ENCODE measurements around the gene LMX1A.
A peak's percentile ranks its signal among the peaks of the same experiment; 100 is the strongest.

LMX1A gene

GRCh38 chr1:165381745-165382505, 25.4 kb upstream of the LMX1A start:
- in situ Hi-C loops (cut with HindIII; ENCODE audit: low sequenced_read_pairs), result no loop called here
- no peak for TF ChIP-seq CTCF (IDR thresholded peaks at IDR 0.05; ENCODE audit: low read depth, low read length, missing control alignments)
- no peak overlapping the region for H3K4me3 ChIP-seq (ENCODE audit: low read depth, low read length)
- DNase-seq (ENCODE audit: low read depth), result no peak

- in situ Hi-C loops (cut with HindIII; ENCODE audit: low sequenced_read_pairs), result no loop called here
- no peak for DNase-seq (ENCODE audit: low read depth)
- TF ChIP-seq CTCF (IDR thresholded peaks at IDR 0.05; ENCODE audit: low read depth, low read length, missing control alignments), result no peak
- H3K4me3 ChIP-seq (ENCODE audit: low read depth, low read length), result peak overlapping the region; percentile 21
These were observed 20.3 kb upstream of the LMX1A start for GRCh38 chr1:165376811-165377311.

GRCh38 chr1:165376041-165376810, 19.7 kb upstream of the LMX1A start:
- no peak for TF ChIP-seq CTCF (IDR thresholded peaks at IDR 0.05; ENCODE audit: low read depth, low read length, missing control alignments)
- peak overlapping the region; percentile 21 for H3K4me3 ChIP-seq (ENCODE audit: low read depth, low read length)

GRCh38 chr1:165375623-165376022, 19.1 kb upstream of the LMX1A start:
- in situ Hi-C loops (cut with HindIII; ENCODE audit: low sequenced_read_pairs), result no loop called here
- no peak for TF ChIP-seq CTCF (IDR thresholded peaks at IDR 0.05; ENCODE audit: low read depth, low read length, missing control alignments)
- DNase-seq (ENCODE audit: low read depth), result no peak
- peak overlapping the region; percentile 21 for H3K4me3 ChIP-seq (ENCODE audit: low read depth, low read length)

More at GRCh38 chr1:165376041-165376810, 19.7 kb upstream of the LMX1A start:
- in situ Hi-C loops (cut with HindIII; ENCODE audit: low sequenced_read_pairs), result no loop called here
- peak; percentile 97 for DNase-seq (ENCODE audit: low read depth)

- no peak for DNase-seq (ENCODE audit: low read depth)
- no peak overlapping the region for H3K4me3 ChIP-seq (ENCODE audit: low read depth, low read length)
- in situ Hi-C loops (cut with HindIII; ENCODE audit: low sequenced_read_pairs), result no loop called here
- TF ChIP-seq CTCF (IDR thresholded peaks at IDR 0.05; ENCODE audit: low read depth, low read length, missing control alignments), result no peak
These were observed 15.2 kb upstream of the LMX1A start for GRCh38 chr1:165371588-165372225.

- DNase-seq (ENCODE audit: low read depth), result no peak
- no peak overlapping the region for H3K4me3 ChIP-seq (ENCODE audit: low read depth, low read length)
- TF ChIP-seq CTCF (IDR thresholded peaks at IDR 0.05; ENCODE audit: low read depth, low read length, missing control alignments), result peak; percentile 91
- in situ Hi-C loops (cut with HindIII; ENCODE audit: low sequenced_read_pairs), result no loop called here
These were observed 12.8 kb upstream of the LMX1A start for GRCh38 chr1:165369255-165369848.
